GM19193 (cell line): Measurements from ENCODE around the gene CARS2.

Experiments used
- POLR2A ChIP-seq: IDR thresholded peaks from 4 replicates; pipeline ENCODE4 v1.6.1; 2011; ENCODE audit not compliant: insufficient read depth, insufficient read length; ENCODE audit errors: extremely low read depth

Gene CARS2

DNA sequence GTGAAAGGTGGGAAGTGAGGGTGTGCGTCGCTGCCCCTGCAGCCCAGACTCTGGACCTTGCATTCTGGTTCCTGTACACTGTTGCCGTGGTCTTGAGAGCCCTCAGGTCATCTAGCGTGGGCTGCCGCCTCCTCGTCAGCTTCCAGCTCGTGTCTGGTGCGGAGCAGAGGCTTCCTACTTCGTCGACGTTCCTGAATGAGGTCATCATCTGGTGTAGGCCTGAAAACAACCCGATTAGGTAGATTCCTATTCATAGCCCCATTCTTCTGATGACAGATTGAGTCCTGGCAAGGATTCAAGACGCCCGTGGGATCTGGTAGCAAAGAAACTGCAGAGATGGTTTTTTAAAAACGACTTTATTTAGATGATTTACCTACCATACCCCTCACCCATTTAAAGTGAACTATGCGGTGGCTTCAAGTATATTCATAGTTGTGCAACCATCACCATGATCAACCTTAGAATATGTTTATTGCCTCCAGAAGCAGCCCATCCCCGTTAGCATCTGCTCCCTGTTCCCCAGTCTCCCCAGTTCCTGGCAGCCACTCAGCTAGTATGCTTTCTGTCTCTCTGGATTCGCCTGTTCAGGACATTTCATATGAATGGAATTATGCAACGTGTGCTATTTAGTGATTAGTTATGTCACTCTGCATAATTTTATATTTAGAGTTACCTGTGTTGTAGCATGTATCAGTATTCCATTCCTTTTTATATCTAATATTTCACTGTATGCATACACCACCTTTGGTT lies 76.8 kb downstream of the CARS2 start:
- no peak for TF ChIP-seq POLR2A

DNA sequence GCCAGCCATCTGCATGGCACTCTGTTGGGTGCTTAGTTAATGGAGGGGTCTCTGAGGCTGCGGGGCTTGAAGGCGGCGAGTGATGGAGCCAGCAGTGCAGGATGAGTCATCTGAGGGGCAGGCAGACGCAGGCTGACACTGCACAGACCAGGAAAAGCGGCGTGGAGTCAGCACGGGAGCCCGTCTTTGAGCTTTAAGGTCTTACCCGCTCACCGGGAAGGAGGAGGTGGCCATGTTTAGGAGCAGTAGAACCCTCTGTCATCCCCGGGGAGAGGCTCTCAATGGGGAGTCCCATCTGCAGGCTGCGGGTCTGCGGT lies 77.5 kb downstream of the CARS2 start:
- no peak for TF ChIP-seq POLR2A

DNA sequence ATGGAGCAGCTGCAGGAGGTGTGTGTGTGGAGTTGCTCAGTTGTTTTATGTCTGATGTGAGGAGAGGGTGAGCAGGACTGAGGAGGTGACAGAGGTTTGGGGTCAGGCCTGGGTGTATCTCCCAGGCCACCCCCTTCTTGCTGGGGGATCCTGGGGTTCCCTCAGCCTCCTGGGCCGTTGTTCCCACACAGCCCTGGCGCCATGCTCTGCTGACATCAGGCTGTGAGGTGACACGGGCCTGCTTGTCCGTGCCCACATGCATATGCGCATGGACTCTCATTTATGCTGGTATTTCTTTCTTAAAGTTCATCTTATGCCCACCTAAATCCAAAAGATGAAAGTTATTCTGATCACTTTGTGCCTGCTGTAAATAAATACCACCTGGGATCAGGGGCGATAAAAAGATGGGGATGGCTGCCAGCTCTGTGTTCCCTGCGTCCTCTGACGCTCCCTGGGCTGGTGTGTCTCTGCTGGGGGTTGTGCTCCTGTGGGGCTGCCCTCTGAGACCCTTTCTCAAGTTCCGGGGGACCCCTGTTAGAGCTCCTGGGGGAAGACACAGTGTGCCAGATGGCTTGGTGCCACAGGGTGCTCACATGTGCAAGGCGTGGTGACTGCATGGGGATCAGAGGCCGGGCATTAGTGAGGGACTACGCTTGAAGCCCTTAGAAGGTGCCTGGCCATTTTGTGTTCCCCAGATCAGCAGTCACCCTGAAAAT lies 78.0 kb downstream of the CARS2 start:
- no peak for TF ChIP-seq POLR2A

DNA sequence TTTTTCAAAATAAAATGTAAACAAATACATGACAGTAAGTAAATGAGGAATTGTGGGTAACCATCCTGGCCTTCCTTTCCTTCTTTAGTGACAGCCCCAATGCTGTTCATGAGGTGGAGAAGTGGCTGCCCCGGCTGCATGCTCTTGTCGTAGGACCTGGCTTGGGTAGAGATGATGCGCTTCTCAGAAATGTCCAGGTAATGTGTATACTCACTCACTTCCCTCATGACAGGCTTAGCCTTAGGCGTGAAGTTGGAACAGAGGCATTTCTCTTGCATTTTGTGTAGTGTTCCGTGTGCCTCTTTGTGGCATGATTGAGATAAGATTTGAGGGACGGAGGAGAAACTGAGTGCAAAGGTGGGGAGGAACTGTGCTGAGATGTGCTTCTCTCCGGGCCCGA lies 78.6 kb downstream of the CARS2 start:
- no peak for TF ChIP-seq POLR2A

DNA sequence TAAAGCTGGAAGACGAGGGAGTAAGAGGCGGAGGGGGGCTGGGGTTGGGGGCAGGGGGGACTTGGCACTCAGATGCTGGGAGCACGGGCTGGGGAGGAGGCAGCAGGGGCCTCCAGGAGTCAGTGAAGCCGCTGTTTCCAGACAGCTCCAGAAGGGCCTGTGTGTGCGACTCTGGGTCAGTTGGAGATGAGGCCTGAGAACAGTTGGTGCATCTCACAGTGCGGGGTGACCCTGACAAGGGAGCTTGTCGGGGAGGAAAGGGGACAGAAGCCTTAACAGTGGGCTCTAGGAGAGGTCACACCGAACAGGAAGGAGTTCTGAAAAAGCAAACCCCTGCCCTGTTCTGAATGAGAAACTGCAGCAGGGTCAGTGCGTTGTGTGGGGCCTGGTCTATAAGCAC lies 79.4 kb downstream of the CARS2 start:
- TF ChIP-seq POLR2A = no peak

DNA sequence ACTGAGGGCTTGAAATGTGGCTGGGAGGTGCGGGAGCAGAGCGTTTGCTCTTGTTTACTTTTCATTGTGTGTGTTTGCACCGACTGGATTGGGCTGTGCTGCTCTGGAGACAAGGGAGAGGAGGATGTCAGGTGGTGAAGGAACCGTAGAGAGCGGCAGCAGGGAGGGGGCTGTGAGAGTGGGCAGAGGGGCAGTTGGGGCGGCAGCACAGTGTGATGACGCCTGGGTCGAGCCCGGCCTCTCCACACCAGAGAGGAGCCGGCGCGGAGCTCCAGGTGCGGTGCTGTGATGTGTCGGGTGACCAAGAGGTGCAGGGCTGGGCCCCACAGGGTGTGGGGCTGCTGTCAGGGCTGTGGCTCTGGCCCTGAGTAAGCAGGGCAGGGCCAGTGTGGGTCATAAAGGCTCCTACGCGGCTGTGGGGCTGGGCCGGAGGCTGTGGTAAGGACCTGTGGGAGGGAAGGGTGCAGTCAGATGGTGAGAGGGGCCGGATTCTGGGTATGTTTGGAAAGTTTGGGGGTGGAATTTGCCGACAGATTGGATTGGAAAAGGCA lies 80.1 kb downstream of the CARS2 start:
- no peak for TF ChIP-seq POLR2A

DNA sequence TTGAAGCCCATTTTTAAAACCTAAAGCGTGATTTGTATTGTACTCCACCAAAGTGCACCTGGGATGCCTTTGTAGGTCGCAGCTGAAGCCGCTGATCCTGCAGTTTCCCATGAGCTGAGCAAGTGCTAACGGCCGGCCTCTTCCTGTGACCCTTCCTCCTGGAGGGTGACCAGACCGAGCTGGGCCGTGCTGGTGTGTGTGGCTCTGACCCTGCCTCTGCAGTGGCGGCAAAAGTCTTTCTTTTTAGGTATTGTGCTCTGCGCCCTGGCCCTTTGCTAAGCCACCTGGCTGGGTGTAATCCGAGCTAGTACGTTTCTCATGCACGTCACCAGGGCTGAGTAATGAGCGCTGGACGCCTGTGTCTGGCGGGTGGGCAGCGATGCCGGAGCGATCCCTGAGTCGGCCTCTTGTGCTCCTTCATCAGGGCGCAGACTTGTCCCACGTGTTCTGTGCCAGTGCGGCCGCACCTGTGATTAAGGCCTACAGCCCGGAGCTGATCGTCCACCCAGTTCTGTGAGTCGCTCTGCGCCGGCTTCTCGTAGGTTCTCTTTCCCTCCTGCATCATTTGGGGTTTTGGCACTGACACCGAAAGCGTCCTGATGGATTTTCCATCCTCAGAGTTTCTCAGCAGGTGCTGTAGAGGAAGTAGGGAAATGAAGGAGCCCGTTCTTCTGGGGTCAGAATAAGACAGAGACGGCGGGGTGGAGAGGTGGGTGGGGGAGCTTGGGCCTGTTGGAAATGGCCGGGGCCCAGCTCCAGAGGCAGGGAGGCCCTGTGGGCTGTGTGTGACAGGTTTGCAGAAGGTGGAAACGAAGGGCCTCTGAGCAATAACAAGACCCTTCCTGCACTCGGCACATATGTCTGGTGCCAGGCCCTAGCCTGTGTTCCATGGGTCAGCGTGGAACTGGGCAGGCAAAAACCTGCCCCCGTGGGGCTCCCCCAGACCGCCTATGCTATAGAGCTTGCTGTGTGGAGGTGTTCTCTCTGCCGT lies 80.9 kb downstream of the CARS2 start:
- no peak for TF ChIP-seq POLR2A

DNA sequence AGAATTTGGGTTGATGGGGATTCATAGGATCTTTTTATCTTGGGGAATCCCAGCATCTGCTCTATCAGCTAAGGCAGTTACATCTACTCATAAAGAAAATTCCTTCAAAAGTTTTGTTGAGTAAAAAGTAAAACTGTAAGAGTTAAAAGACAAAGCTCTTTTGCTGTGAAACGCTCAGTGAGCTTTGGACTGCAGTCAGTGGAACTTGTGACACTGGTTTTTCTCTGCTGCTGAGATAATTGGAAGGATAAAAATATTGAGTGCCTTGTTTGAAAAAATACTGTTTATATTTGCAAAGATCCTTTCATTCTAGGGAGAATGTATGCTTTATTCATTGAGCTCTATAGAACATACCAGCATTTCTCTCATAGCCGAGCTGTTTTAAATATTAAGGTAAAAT lies 85.3 kb downstream of the CARS2 start:
- TF ChIP-seq POLR2A = no peak

DNA sequence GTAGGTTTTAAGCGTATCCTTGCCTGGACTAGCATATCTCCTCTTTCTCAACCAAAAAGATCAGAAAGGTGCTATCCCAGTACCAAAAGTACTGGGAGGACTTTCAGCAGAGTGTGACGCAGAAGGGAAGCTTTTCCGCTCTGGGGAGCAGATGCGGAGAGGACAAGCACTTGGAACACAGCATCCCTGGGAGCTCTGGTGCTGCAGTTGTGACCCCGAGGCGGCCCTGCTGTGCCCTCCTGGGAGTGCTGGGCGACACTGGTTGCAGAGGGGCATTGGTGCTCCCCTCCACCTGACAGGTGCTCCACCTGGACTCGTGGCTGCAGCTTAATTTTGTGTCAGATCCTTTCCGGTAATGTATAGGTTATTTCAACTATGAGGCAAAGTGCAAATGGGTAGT lies 87.1 kb downstream of the CARS2 start:
- no peak for TF ChIP-seq POLR2A

DNA sequence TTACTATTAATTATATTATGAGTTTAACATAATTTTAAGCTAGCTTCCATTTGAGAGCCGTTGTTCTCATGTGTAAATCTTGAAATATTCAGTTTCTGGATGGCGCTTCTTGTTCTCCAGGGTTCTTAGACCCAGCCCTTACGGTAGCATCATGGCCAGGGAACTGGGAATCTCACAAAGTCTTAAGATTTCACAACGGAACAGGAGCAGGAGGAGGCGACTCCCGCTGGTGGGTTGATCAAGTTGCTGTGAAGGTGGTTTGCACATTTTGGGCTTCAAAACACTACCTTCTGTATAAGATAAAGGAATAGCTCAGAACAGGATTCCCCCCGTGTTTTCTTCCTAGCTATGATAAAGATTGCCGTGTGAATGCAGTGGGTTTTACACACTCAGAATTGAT lies 87.7 kb downstream of the CARS2 start:
- no peak for TF ChIP-seq POLR2A

DNA sequence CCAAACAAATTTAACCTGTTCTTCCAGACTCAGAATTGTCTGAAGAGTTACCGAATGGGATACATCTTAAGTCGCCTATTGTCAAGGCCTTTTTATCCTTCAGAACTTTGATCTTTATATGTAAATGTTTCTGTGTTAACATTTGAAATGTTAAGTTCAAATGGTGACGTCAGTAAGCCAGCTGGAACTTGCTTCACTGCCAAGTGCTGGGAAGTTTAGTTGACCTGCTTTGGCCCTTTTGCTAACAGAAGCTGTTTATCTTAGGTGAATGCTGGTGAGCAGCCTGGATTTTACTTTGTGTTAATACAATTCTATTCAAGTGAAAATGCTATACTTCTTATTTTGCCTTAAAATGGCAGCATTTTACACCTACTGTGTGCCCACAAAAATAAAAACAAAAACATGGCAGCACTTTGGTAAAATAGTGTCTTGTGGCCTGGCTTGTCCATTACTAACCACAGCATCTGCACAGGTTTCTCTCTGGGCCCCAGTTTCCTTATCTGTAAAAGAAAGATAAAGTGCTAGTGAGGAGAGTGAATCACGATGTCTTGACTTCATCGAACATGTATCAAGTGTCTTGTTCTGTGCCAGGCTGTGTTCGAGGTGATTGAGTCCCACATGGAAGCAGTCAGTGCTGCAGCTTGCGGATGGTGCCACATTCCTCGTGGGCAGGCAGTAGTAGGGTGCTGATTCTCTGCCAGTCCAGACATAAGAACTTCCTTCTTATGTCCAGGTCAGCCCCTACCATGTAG lies 88.4 kb downstream of the CARS2 start:
- no peak for TF ChIP-seq POLR2A

DNA sequence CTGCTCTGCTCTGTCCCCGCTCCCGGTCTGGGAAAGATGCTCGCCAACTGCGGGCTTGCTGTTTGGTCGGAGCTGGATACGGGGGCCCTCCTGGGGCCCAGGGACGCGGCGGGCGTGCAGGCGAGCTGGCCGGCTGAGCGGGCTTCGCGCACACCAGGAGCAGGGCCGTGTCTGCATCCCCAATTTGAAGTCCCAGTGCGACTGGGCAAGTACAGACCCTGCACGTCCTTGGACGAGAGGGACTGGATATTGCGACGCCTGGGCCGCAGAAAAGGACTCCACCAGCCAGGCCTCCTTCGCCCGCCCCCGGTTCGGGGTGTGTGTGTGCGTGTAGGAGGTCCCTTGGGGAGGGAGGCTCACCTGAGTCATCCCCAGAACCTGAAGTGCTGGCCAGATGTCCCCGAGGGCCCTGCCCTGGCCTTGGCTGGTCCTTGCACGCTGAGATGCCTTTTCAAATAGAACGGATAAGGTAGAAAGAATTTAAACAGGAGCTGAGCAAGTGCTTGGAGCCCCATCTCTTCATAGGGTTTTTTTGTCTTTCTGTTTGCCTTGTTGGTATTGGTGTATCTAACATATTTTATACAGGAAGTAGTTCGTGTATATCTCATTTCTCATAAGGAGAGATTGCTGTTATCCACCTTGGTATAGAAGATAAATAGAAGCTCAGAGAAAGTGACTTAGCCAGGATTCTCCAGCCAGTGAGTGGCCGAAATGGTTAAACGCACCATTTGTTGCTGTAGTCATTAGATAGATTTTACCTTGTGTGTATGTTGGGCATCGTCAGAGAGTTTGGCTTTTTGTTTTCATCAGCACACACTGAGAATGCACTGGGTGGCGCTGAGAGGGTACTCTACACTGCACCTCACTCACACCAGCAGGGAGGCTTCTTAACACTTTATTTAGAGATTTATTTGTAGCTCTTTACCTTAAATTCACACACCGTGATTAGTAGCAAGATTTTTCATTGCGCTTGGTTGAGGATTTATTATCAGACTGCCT lies 89.5 kb downstream of the CARS2 start:
- TF ChIP-seq POLR2A = no peak
